ENCODE data around the gene EFCAB6.

- TF ChIP-seq CTCF (IDR thresholded peaks at IDR 0.05; ENCODE audit: low read length): no peak
- no peak for TF ChIP-seq EZH2 (IDR thresholded peaks at IDR 0.05; ENCODE audit: borderline replicate concordance, low read length)
These were observed 191.9 kb downstream of the EFCAB6 start for GRCh38 chr22:43620197-43620596.
